ENCODE data around the gene CSNK1G2. TPM values are rescaled to one million over a fixed set of nuclear protein-coding genes. Genes with fewer than 3 reads are reported as not detected.

The CSNK1G2 gene
- total RNA-seq, 1 donor from 2014 or later, result 24.3 TPM

GRCh38 chr19:1998712-1999708 is 58.0 kb downstream of the CSNK1G2 start:
- ATAC-seq (ENCODE audit: poor library complexity), result no peak
- DNase-seq, result no peak
- intact Hi-C loops (cut with DNase I), result no loop called here

- no peak for ATAC-seq (ENCODE audit: poor library complexity)
- DNase-seq, result no peak
- intact Hi-C loops (cut with DNase I), result no loop called here
These were observed 59.0 kb downstream of the CSNK1G2 start for GRCh38 chr19:1999856-2000515.

- intact Hi-C loops (cut with DNase I), result no loop called here
- ATAC-seq (ENCODE audit: poor library complexity) (no peak), DNase-seq (no peak)
These were observed 62.9 kb downstream of the CSNK1G2 start for GRCh38 chr19:2003874-2004273.

- intact Hi-C loops (cut with DNase I), result no loop called here
- no peak for ATAC-seq (ENCODE audit: poor library complexity)
These were observed 69.2 kb downstream of the CSNK1G2 start for GRCh38 chr19:2010135-2010668.

GRCh38 chr19:2011169-2011568 is 70.2 kb downstream of the CSNK1G2 start:
- ATAC-seq (ENCODE audit: poor library complexity) (no peak), DNase-seq (no peak)

More at GRCh38 chr19:2010135-2010668, 69.2 kb downstream of the CSNK1G2 start:
- no peak for DNase-seq

GRCh38 chr19:2012941-2013682 is 72.1 kb downstream of the CSNK1G2 start:
- no peak for DNase-seq
- intact Hi-C loops (cut with DNase I), result no loop called here
- no peak for ATAC-seq (ENCODE audit: poor library complexity)

More at GRCh38 chr19:2011169-2011568, 70.2 kb downstream of the CSNK1G2 start:
- intact Hi-C loops (cut with DNase I), result no loop called here

GRCh38 chr19:2013683-2013961 is 72.7 kb downstream of the CSNK1G2 start:
- intact Hi-C loops (cut with DNase I), result no loop called here
- DNase-seq (no peak), ATAC-seq (ENCODE audit: poor library complexity) (no peak)

- DNase-seq (no peak), ATAC-seq (ENCODE audit: poor library complexity) (peak; percentile 2)
- intact Hi-C loops (cut with DNase I), result no loop called here
These were observed 73.2 kb downstream of the CSNK1G2 start for GRCh38 chr19:2014131-2014571.

- ATAC-seq (ENCODE audit: poor library complexity) (peak; percentile 10), DNase-seq (no peak)
- intact Hi-C loops (cut with DNase I), result no loop called here
These were observed 74.0 kb downstream of the CSNK1G2 start for GRCh38 chr19:2014731-2015607.

GRCh38 chr19:2015608-2015950 is 74.6 kb downstream of the CSNK1G2 start, which contains the start of gene BTBD2:
Gene BTBD2 (minus strand): TSS chr19:2015714. CDS start chr19:2015703, 11 bp downstream.
- ATAC-seq (ENCODE audit: poor library complexity), result no peak
- DNase-seq, result no peak
- intact Hi-C loops (cut with DNase I), result no loop called here

- DNase-seq (peak; percentile 79), ATAC-seq (ENCODE audit: poor library complexity) (peak; percentile 83)
- intact Hi-C loops (cut with DNase I), result no loop called here
These were observed 75.3 kb downstream of the CSNK1G2 start for GRCh38 chr19:2016041-2016807.

GRCh38 chr19:2018752-2019151 is 77.8 kb downstream of the CSNK1G2 start:
- no peak for ATAC-seq (ENCODE audit: poor library complexity)
- intact Hi-C loops (cut with DNase I), result loop anchor here (2.0 kb wide), 1 partner anchor 52 kb away; no protein-coding TSS in a partner anchor
- no peak for DNase-seq

GRCh38 chr19:2021453-2022140 is 80.6 kb downstream of the CSNK1G2 start:
- intact Hi-C loops (cut with DNase I), result no loop called here
- ATAC-seq (ENCODE audit: poor library complexity), result no peak

GRCh38 chr19:2022289-2022688 is 81.3 kb downstream of the CSNK1G2 start:
- intact Hi-C loops (cut with DNase I), result no loop called here
- ATAC-seq (ENCODE audit: poor library complexity), result no peak
- DNase-seq, result no peak

More at GRCh38 chr19:2021453-2022140, 80.6 kb downstream of the CSNK1G2 start:
- no peak for DNase-seq

GRCh38 chr19:2026770-2027169 is 85.8 kb downstream of the CSNK1G2 start:
- no peak for ATAC-seq (ENCODE audit: poor library complexity)
- DNase-seq, result no peak
- intact Hi-C loops (cut with DNase I), result no loop called here

- intact Hi-C loops (cut with DNase I), result no loop called here
- DNase-seq (no peak), ATAC-seq (ENCODE audit: poor library complexity) (peak; percentile 10)
These were observed 86.4 kb downstream of the CSNK1G2 start for GRCh38 chr19:2027361-2027760.
